ENCODE data around the gene TBC1D22A.

DNA sequence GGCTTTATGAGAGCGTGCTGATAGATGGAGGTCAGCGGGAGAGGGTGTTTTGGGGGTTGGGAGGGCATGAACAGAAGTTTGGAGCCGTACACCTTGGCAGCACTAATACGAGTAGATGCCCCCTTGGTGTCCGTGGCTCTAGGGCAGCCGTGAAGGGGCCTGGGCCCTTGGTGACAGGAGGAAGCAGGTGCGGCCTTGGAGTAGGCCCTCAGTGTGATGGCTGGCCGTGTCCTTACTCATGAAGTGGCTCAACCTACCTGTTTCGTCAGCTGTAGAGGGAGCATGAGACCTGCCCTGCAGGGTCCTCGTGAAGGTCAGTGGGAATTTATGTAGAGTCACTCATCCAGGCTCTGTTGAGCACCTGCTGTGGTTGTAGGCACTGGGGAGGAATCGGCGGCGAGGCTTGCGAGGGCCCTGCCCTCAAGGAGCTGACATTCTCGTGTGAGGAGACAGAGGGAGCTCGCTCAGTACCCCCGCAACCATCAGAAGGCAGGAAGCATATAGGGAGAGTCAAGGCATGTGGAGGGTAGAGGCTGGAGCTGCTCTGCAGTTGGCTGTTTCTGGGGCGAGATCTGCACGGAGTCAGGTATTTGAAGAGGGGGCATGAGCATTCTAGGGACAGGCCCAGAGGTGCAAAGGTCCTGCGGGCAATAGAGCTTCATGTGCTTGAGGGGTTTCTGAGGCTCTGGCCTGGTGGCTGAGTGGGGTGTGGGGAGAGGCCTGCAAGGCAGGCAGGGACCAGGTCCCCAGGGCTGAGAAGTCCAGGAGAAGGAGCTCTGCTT is 39.6 kb downstream of the TBC1D22A start:
- TF ChIP-seq, protein P1, sequence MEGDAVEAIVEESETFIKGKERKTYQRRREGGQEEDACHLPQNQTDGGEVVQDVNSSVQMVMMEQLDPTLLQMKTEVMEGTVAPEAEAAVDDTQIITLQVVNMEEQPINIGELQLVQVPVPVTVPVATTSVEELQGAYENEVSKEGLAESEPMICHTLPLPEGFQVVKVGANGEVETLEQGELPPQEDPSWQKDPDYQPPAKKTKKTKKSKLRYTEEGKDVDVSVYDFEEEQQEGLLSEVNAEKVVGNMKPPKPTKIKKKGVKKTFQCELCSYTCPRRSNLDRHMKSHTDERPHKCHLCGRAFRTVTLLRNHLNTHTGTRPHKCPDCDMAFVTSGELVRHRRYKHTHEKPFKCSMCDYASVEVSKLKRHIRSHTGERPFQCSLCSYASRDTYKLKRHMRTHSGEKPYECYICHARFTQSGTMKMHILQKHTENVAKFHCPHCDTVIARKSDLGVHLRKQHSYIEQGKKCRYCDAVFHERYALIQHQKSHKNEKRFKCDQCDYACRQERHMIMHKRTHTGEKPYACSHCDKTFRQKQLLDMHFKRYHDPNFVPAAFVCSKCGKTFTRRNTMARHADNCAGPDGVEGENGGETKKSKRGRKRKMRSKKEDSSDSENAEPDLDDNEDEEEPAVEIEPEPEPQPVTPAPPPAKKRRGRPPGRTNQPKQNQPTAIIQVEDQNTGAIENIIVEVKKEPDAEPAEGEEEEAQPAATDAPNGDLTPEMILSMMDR (IDR thresholded peaks at IDR 0.05), result no peak
- no peak for TF ChIP-seq EP300 (IDR thresholded peaks at IDR 0.05; ENCODE audit: low read depth)
- no peak for TF ChIP-seq POLR2AphosphoS5 (IDR thresholded peaks at IDR 0.05)
- no peak for TF ChIP-seq POLR2A (IDR thresholded peaks at IDR 0.05)

Measured in transverse colon (tissue), 4 donors.